Fibroblast of lung (primary cell): ENCODE results near the gene MLST8. TPM values are rescaled to one million over a fixed set of nuclear protein-coding genes. Genes with fewer than 3 reads are reported as not detected.

Experiments used
- DNase-seq, 2 donors: peaks; one replicate each; pipeline versions ENCODE4 v3.0.0 to v3.0.0-alpha.2; 2010; ENCODE audit warnings: low read depth in 2 of 2
- H2AFZ ChIP-seq: 2 replicates; pipeline ENCODE4 v1.5.1; 2012; ENCODE audit warnings: low read length, control low read depth, inconsistent platforms
- H3K27ac ChIP-seq: 2 replicates; pipeline ENCODE4 v1.5.1; 2011; ENCODE audit warnings: low read length, control low read depth; ENCODE audit not compliant: insufficient read depth
- H3K27me3 ChIP-seq: 2 replicates; pipeline ENCODE4 v1.5.1; 2011; ENCODE audit warnings: mild to moderate bottlenecking, low read length; ENCODE audit not compliant: control insufficient read depth, insufficient read depth
- H3K36me3 ChIP-seq: 2 replicates; pipeline ENCODE4 v1.5.1; 2011; ENCODE audit warnings: low read length; ENCODE audit not compliant: control insufficient read depth, insufficient read depth
- H3K4me1 ChIP-seq: 2 replicates; pipeline ENCODE4 v1.5.1; 2011; ENCODE audit warnings: low read length; ENCODE audit not compliant: control insufficient read depth, insufficient read depth; ENCODE audit errors: extremely low read depth
- H3K4me2 ChIP-seq: 2 replicates; pipeline ENCODE4 v1.5.1; 2011; ENCODE audit warnings: low read length, control low read depth; ENCODE audit not compliant: insufficient read depth; ENCODE audit errors: extremely low read depth
- H3K4me3 ChIP-seq, 4 experiments: fragments of 200-600 bp in 1 of 4; sonication (generic) in 1 of 4; replicated peaks in 1 of 4; 2 replicates each; pipeline ENCODE4 v1.5.1; 2011 to 2016; ENCODE audit warnings: low read length in 4 of 4, low read depth in 3 of 4, mild to moderate bottlenecking in 3 of 4, control low read depth in 2 of 4, inconsistent platforms in 1 of 4, mixed read lengths in 1 of 4; ENCODE audit not compliant: insufficient read depth in 1 of 4; ENCODE audit errors: control extremely low read depth in 1 of 4
- H3K79me2 ChIP-seq: 2 replicates; pipeline ENCODE4 v1.5.1; 2012; ENCODE audit warnings: mild to moderate bottlenecking, low read length, inconsistent platforms; ENCODE audit not compliant: control insufficient read depth, insufficient read depth
- H3K9ac ChIP-seq: 2 replicates; pipeline ENCODE4 v1.5.1; 2011; ENCODE audit warnings: mild to moderate bottlenecking, low read length, control low read depth; ENCODE audit not compliant: insufficient read depth
- H3K9me3 ChIP-seq: 2 replicates; pipeline ENCODE4 v1.5.1; 2012; ENCODE audit warnings: low read depth, low read length; ENCODE audit not compliant: control insufficient read depth, insufficient read depth
- H4K20me1 ChIP-seq: 2 replicates; pipeline ENCODE4 v1.5.1; 2011; ENCODE audit warnings: low read length; ENCODE audit not compliant: control insufficient read depth, insufficient read depth; ENCODE audit errors: extremely low read depth
- EZH2 ChIP-seq: IDR thresholded peaks from 2 replicates; pipeline ENCODE4 v1.5.1; 2012; ENCODE audit warnings: low read length, control low read depth, mild to moderate bottlenecking; ENCODE audit errors: missing control alignments
- polyA plus RNA-seq, 2 donors: library from polyadenylated mRNA; depleted of rRNA in 1 of 2; stranded (reverse) in 1 of 2; unstranded in 1 of 2; fragments of >200 nt; gene quantifications; 2 replicates each; pipeline ENCODE4 v1.2.1, GENCODE V29; 2011 to 2012; ENCODE audit warnings: missing spikeins in 1 of 2
- total RNA-seq: library from RNA; depleted of rRNA; stranded (reverse); fragments of >200 nt; gene quantifications from 2 replicates; pipeline ENCODE4 v1.2.1, GENCODE V29; 2014
- TF ChIP-seq, protein P1 (sequence below), 2 donors: IDR thresholded peaks in 1 of 2; conservative IDR thresholded peaks in 1 of 2; 1 replicate in 1 of 2; 2 replicates in 1 of 2; pipeline ENCODE4 v1.5.1; 2011 to 2012; ENCODE audit warnings: low read length in 2 of 2, control low read depth in 1 of 2, inconsistent platforms in 1 of 2, low read depth in 1 of 2, mild to moderate bottlenecking in 1 of 2

MLST8 gene
- total and polyA plus RNA-seq, 2 donors (not counting 1 experiment from before 2014, with no cell fraction given): 16.8 to 30.9 TPM

DNA sequence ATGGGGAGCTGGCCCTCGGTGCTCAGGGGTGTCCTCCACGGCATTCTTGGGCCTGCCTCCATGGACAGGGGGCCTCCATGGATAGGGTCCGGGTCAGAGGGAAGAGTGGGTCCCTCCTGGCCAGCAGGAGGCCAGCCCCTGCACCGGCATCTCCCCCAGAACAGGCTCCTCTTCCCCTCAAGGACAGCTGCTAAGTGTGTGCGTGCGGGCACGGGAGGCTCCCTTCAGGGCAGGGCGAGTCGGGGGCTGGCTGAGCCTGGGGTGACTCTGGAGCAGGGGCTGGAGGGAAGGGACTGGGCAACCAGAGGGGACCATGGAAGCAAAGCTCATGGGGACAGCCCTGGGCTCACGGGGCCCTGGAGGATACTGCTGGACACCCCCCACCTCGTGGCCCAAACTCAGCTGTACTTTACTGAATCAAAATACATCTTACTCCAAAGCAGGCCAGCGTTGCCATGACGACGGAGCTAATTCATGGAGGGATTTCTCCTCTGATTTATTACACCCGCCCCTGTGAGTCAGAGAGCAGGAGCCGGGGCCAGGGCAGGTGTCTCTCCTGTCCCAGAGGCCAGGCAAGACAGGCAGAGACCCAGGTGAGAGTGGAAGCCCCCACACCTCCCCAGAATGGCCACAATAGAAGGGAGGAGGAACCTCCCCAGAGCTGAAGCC lies 11.0 kb upstream of the MLST8 start:
- no peaks in the 10 kb centered on the region for H3K36me3 ChIP-seq
- H2AFZ ChIP-seq: no peak overlapping the region
- peaks cover 39% of the 10 kb centered on the region for H3K27me3 ChIP-seq
- H3K4me3 ChIP-seq: no peak overlapping the region
- H3K9ac ChIP-seq: no peak overlapping the region
- no peak overlapping the region for H3K27ac ChIP-seq
- no peaks in the 10 kb centered on the region for H3K79me2 ChIP-seq
- H3K9me3 ChIP-seq: no peaks in the 10 kb centered on the region
- no peaks in the 10 kb centered on the region for H3K4me1 ChIP-seq
- no peaks in the 10 kb centered on the region for H4K20me1 ChIP-seq
- no peak for TF ChIP-seq EZH2
- TF ChIP-seq, protein P1, sequence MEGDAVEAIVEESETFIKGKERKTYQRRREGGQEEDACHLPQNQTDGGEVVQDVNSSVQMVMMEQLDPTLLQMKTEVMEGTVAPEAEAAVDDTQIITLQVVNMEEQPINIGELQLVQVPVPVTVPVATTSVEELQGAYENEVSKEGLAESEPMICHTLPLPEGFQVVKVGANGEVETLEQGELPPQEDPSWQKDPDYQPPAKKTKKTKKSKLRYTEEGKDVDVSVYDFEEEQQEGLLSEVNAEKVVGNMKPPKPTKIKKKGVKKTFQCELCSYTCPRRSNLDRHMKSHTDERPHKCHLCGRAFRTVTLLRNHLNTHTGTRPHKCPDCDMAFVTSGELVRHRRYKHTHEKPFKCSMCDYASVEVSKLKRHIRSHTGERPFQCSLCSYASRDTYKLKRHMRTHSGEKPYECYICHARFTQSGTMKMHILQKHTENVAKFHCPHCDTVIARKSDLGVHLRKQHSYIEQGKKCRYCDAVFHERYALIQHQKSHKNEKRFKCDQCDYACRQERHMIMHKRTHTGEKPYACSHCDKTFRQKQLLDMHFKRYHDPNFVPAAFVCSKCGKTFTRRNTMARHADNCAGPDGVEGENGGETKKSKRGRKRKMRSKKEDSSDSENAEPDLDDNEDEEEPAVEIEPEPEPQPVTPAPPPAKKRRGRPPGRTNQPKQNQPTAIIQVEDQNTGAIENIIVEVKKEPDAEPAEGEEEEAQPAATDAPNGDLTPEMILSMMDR (conservative IDR thresholded peaks at IDR 0.05 in 1 of 2, IDR thresholded peaks at IDR 0.05 in 1 of 2; ENCODE audit: low read depth in 1 of 2, low read length in 2 of 2): no peak
- H3K4me2 ChIP-seq: no peak overlapping the region
- peak; percentile 39 to 42 for DNase-seq

DNA sequence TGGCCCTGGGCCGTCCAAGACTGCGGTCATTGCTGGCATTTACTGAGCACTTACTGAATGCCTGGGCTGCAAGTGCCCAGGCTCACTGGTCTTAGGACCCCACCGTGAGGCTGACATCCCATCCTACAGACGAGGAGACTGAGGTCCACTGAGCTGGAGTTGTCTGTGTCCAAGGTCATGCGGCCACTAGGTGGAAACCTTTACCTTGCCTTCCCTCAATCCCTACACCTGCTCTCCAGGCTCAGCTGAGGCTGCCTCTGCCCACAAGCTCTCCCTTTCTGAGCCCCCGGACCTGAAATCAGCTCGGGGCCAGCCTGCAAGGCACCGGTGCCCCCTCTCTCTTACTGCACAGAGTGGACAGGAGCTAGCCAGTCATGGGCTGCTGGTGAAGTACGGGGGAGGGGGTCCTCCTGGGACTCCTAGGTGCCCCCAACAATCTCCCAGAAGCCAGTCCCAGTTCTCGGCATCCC lies 10.4 kb upstream of the MLST8 start:
- H3K4me1 ChIP-seq: no peaks in the 10 kb centered on the region
- TF ChIP-seq EZH2: peak; percentile 28
- TF ChIP-seq, protein P1 (conservative IDR thresholded peaks at IDR 0.05 in 1 of 2, IDR thresholded peaks at IDR 0.05 in 1 of 2; ENCODE audit: low read depth in 1 of 2, low read length in 2 of 2): peak in 1 of 2 donors; percentile 33
- no peaks in the 10 kb centered on the region for H3K36me3 ChIP-seq
- H2AFZ ChIP-seq: no peak overlapping the region
- no peak overlapping the region for H3K9ac ChIP-seq
- H3K4me3 ChIP-seq: no peak overlapping the region
- H4K20me1 ChIP-seq: no peaks in the 10 kb centered on the region
- no peaks in the 10 kb centered on the region for H3K79me2 ChIP-seq
- H3K4me2 ChIP-seq: no peak overlapping the region
- no peaks in the 10 kb centered on the region for H3K9me3 ChIP-seq
- peak; percentile 34 to 42 for DNase-seq
- H3K27me3 ChIP-seq: peaks cover 40% of the 10 kb centered on the region
- H3K27ac ChIP-seq: no peak overlapping the region

GRCh38 chr16:2195322-2196161 lies 9.7 kb upstream of the MLST8 start:
- peak; percentile 92 for TF ChIP-seq EZH2
- TF ChIP-seq, protein P1 (conservative IDR thresholded peaks at IDR 0.05 in 1 of 2, IDR thresholded peaks at IDR 0.05 in 1 of 2; ENCODE audit: low read depth in 1 of 2, low read length in 2 of 2): no peak
- Histone ChIP-seq H3K36me3 (no peaks in the 10 kb centered on the region), H3K27ac (no peak overlapping the region), H3K9ac (no peak overlapping the region), H2AFZ (no peak overlapping the region), H3K4me3 (peak overlapping the region in 1 of 4 experiments; percentile 32), H3K27me3 (peaks cover 45% of the 10 kb centered on the region), H3K4me1 (no peaks in the 10 kb centered on the region), H3K4me2 (peak overlapping the region; percentile 13), H3K79me2 (no peaks in the 10 kb centered on the region), H3K9me3 (no peaks in the 10 kb centered on the region), H4K20me1 (no peaks in the 10 kb centered on the region)
- DNase-seq: no peak
